GM10847 (cell line): ENCODE results near the gene ADIPOR2.

Experiments
- POLR2A ChIP-seq: IDR thresholded peaks from 2 replicates; pipeline ENCODE4 v1.6.1; 2011; ENCODE audit not compliant: insufficient read length; ENCODE audit errors: extremely low read depth

The ADIPOR2 gene

DNA sequence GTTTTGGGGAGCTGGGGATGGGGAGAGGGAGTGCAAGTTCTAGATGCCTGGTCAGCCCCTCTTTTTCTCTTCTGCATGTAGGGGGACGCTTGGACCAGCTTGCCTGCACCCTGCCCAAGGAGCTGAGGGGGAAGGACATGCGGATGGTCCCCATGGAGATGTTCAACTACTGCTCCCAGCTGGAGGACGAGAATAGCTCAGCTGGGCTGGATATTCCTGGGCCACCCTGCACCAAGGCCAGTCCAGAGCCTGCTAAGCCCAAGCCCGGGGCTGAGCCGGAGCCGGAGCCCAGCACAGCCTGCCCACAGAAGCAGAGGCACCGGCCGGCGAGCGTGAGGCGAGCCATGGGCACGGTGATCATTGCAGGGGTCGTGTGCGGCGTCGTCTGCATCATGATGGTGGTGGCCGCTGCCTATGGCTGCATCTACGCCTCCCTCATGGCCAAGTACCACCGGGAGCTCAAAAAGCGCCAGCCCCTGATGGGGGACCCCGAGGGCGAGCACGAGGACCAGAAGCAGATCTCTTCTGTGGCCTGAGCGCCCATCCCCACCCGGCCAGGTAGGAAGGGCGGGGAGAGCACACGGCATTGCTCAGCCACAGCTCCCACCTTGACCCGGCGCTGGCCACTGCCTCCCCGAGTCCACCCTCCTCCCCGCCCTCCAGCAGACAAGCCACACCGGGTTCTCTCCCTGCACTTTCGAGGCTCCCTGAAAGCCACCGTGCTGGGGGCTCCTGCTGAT is 143.5 kb downstream of the ADIPOR2 start:
- no peak for TF ChIP-seq POLR2A

- TF ChIP-seq POLR2A: no peak
Measured at GRCh38 chr12:1835211-1836131, 144.6 kb downstream of the ADIPOR2 start.

DNA sequence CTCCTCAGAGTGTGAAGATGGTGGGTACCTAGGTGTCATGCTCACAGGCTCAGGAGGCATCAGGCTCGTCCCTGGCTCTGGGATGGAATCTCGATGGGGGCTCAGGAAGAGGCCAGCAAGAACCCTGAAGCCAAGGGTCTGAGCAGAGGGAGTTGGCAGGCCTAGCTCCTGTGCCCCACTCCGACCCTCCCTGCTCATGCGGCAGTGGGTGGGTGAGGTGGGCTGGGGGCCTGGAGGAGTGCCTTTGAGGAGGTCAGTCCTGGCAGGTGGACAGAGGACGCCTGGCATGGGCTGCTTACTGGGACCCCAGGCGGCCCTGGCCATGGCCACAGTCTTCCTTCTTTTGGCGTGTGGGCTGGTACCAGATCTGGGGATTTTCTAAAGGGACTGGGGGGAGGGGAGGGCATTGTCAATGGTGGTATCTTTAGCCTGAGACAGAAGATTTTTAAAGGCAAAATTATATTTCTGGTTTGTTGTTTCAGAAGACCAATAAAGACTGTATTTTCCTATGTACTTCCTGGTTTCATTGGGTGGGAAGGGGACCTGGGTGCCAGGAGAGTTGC is 145.5 kb downstream of the ADIPOR2 start:
- TF ChIP-seq POLR2A: no peak

DNA sequence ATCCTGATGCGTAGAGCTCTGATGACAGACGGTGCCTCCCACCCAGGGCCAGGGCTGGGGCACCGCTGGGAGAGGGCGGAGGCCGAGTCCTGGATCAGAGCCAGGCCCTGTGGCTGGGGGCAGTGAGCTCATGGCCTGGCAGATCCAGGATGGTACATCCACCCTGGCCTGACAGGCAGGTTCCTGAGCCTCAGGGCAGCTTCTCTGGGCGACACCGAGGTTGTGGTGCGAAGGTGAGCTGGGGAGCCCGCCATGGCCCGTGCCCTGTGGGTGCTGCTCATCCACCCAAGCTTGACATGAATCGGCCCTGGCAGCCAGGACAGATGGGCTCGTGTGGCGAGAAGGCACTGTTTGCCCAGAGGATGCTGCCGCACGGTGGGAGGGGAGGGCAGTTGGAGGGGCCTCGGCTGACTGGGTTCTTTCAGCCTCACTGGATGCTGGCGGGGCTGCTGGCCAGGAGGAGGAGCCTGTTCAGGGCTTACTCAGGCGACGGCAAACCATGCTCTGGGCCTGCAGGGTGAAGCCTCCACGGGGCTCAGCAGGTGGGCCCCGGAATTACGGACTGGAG is 146.1 kb downstream of the ADIPOR2 start:
- no peak for TF ChIP-seq POLR2A

DNA sequence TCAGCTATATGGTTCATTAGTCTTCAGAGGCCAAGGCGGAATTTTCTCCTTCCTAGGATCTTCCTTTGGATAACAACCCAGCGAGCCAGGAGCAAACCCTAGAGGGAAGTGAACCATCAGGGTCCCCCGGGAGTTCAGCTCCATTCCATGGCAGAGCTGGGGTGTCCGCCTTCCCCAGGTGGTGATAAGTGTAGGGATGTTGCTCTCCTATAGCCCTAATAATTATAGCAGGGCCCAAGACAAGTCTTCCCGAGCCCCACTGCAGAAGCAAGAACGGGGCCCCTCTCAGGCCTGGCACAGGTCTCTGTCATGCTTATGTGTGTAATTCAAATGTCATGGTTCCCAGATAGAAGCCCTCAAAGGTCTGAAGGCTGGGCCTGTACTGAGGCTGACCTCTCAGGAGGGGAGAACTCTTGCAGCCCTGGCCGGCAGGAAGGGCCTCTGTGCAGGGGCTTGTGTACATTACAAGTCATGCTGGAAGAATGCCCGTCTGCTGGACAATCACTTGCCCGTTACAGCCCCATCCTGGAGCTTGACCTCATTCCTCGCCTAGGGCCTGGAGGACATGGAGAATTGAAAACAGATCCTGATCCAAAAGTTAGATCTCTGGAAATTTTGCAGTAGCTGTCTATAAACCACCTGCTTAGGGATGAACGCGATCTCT is 146.8 kb downstream of the ADIPOR2 start:
- no peak for TF ChIP-seq POLR2A
